ENCODE measurements around the gene SEZ6L.

SEZ6L gene

DNA sequence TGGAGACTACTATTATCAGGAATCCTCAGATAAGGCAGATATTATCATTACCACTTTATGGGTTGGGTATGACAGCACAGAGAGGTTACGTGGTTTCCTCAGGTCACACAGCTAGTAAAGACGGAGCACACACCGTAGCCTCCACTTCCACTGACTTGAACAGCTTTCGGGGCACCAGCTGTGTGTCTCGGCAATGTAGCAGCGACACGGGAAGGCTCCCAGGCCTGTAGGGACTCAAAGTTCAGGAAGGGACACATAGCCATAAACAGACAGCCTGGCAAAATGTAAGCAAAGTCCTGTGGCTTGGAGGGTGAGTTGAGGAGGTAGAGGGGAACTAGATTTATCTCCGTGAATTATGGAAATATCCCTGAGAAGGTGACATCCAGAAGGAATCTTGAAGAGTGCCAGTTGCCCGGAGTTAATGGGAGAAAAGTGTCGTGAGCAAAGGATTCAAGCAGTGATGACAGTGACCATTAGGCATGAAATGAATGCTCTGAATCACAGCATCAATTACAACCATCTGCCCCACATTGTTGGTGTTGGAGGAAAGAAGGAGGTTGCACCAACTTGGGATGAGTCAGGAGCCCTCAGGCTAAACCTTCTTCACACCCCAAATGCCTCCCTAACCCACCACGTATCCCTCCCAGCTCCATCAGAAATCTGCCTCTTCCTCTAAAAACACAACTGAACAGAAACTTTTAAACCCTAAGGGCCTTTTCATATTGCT lies 153.1 kb downstream of the SEZ6L start:
- no peak for TF ChIP-seq ZNF274 (IDR thresholded peaks at IDR 0.05; ENCODE audit: low read depth, low read length)
- TF ChIP-seq SUZ12 (IDR thresholded peaks at IDR 0.05; ENCODE audit: extremely low read depth, insufficient read depth, insufficient read length): no peak
- TF ChIP-seq YY1 (IDR thresholded peaks at IDR 0.05; ENCODE audit: insufficient read depth, insufficient read length): no peak
- H3K36me3 ChIP-seq (ENCODE audit: insufficient read depth, insufficient read length, low read length): no peaks in the 10 kb centered on the region
- H3K4me3 ChIP-seq (ENCODE audit: insufficient read length, low read depth): no peak overlapping the region
- H3K9ac ChIP-seq (ENCODE audit: insufficient read length, low read depth): no peak overlapping the region
- peak; percentile 30 for DNase-seq (ENCODE audit: low read depth, low spot score)
- no peaks in the 10 kb centered on the region for H3K27me3 ChIP-seq (ENCODE audit: insufficient read depth, insufficient read length)
- H3K9me3 ChIP-seq (ENCODE audit: insufficient read depth, low read length): no peaks in the 10 kb centered on the region
- no peaks in the 10 kb centered on the region for H3K4me1 ChIP-seq (ENCODE audit: insufficient read depth, insufficient read length)

DNA sequence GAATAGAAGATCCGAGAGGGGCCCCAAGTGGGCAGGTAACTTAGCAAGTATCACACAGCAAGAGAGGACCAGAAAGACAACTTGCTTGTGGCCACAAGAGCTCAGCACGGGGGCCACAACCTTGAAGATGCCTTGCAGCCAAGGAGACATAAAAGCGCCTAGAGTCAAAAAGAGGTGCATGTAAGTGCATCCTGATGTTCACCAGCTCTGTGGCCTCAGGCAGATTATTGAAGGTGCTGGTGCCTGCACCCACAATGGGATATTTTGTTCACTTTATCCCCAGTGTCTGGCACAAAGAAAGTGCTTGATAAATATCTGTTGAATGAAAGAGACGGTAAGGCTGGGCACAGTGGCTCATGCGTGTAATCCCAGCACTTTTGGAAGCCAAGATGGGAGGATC lies 153.8 kb downstream of the SEZ6L start:
- Histone ChIP-seq H3K4me1 (ENCODE audit: insufficient read depth, insufficient read length) (no peaks in the 10 kb centered on the region), H3K27me3 (ENCODE audit: insufficient read depth, insufficient read length) (no peaks in the 10 kb centered on the region), H3K9ac (ENCODE audit: insufficient read length, low read depth) (no peak overlapping the region), H3K9me3 (ENCODE audit: insufficient read depth, low read length) (no peaks in the 10 kb centered on the region), H3K36me3 (ENCODE audit: insufficient read depth, insufficient read length, low read length) (no peaks in the 10 kb centered on the region), H3K4me3 (ENCODE audit: insufficient read length, low read depth) (no peak overlapping the region)
- TF ChIP-seq ZNF274 (IDR thresholded peaks at IDR 0.05; ENCODE audit: low read depth, low read length) (no peak), SUZ12 (IDR thresholded peaks at IDR 0.05; ENCODE audit: extremely low read depth, insufficient read depth, insufficient read length) (no peak), YY1 (IDR thresholded peaks at IDR 0.05; ENCODE audit: insufficient read depth, insufficient read length) (no peak)
- no peak for DNase-seq (ENCODE audit: low read depth, low spot score)

DNA sequence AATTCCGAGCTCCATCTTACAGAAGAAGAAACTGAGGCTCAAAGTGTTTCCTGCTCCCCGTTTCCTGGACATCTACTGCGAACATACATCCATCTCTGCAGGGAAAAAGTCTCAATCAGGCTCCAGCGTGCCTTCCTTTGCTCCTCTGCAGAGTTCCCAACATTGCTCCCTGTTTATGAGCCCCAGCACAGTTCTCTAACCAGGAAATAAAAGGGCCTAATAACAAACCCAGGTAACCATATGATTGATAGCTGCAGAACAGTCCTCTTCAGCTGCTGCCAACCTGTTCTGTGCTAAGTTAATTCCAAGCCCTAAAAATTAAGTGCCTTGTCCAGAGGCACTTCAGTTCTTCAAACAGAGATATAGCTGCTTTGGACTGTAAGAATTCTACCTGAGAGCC lies 154.9 kb downstream of the SEZ6L start:
- DNase-seq (ENCODE audit: low read depth, low spot score): no peak
- no peaks in the 10 kb centered on the region for H3K4me1 ChIP-seq (ENCODE audit: insufficient read depth, insufficient read length)
- H3K4me3 ChIP-seq (ENCODE audit: insufficient read length, low read depth): no peak overlapping the region
- no peak overlapping the region for H3K9ac ChIP-seq (ENCODE audit: insufficient read length, low read depth)
- TF ChIP-seq YY1 (IDR thresholded peaks at IDR 0.05; ENCODE audit: insufficient read depth, insufficient read length): no peak
- no peak for TF ChIP-seq SUZ12 (IDR thresholded peaks at IDR 0.05; ENCODE audit: extremely low read depth, insufficient read depth, insufficient read length)
- TF ChIP-seq ZNF274 (IDR thresholded peaks at IDR 0.05; ENCODE audit: low read depth, low read length): no peak
- H3K9me3 ChIP-seq (ENCODE audit: insufficient read depth, low read length): no peaks in the 10 kb centered on the region
- H3K27me3 ChIP-seq (ENCODE audit: insufficient read depth, insufficient read length): no peaks in the 10 kb centered on the region
- no peaks in the 10 kb centered on the region for H3K36me3 ChIP-seq (ENCODE audit: insufficient read depth, insufficient read length, low read length)

DNA sequence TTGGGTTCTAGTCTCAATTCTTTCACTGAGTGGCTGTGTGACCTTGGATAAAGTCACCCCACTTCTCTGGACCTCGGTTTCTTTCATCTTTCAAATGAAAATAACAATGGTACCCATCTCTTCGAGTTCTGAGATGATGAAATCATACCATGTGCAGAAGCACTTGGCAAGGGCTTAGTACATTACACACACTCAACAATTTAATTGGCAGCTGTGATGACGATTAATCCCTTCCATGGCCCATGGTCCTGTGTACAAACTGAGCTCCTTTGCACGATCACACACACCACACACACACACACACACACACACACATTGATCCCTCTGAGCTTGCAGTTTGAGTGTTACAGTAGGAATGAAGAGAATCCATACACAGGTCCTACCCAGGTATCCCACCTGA lies 156.4 kb downstream of the SEZ6L start:
- Histone ChIP-seq H3K9ac (ENCODE audit: insufficient read length, low read depth) (no peak overlapping the region), H3K27me3 (ENCODE audit: insufficient read depth, insufficient read length) (no peaks in the 10 kb centered on the region), H3K4me3 (ENCODE audit: insufficient read length, low read depth) (no peak overlapping the region), H3K4me1 (ENCODE audit: insufficient read depth, insufficient read length) (no peaks in the 10 kb centered on the region), H3K36me3 (ENCODE audit: insufficient read depth, insufficient read length, low read length) (no peaks in the 10 kb centered on the region), H3K9me3 (ENCODE audit: insufficient read depth, low read length) (no peaks in the 10 kb centered on the region)
- no peak for DNase-seq (ENCODE audit: low read depth, low spot score)
- no peak for TF ChIP-seq ZNF274 (IDR thresholded peaks at IDR 0.05; ENCODE audit: low read depth, low read length)
- TF ChIP-seq YY1 (IDR thresholded peaks at IDR 0.05; ENCODE audit: insufficient read depth, insufficient read length): no peak
- no peak for TF ChIP-seq SUZ12 (IDR thresholded peaks at IDR 0.05; ENCODE audit: extremely low read depth, insufficient read depth, insufficient read length)

DNA sequence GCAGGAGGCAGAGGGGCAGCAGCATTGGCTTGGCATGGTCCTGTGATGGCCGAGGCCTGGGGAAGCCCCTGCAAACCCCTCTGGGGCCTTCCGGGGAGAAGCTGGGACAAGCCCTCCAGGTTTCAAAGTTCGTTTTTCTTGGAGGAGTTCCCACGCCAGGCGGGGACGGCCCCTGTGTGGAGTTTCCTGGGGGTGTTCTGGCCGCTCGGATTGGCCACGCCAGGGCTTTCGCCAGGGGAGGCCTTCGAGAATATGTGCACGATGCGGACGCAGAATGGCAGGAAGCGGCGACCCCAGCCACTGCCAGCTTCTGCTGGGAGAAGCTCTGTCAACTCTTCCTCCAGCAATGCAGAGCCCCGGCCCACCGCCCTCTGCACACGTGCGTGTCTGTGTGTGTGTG lies 157.5 kb downstream of the SEZ6L start:
- no peak for TF ChIP-seq SUZ12 (IDR thresholded peaks at IDR 0.05; ENCODE audit: extremely low read depth, insufficient read depth, insufficient read length)
- TF ChIP-seq ZNF274 (IDR thresholded peaks at IDR 0.05; ENCODE audit: low read depth, low read length): no peak
- no peak for TF ChIP-seq YY1 (IDR thresholded peaks at IDR 0.05; ENCODE audit: insufficient read depth, insufficient read length)
- DNase-seq (ENCODE audit: low read depth, low spot score): no peak
- no peaks in the 10 kb centered on the region for H3K27me3 ChIP-seq (ENCODE audit: insufficient read depth, insufficient read length)

DNA sequence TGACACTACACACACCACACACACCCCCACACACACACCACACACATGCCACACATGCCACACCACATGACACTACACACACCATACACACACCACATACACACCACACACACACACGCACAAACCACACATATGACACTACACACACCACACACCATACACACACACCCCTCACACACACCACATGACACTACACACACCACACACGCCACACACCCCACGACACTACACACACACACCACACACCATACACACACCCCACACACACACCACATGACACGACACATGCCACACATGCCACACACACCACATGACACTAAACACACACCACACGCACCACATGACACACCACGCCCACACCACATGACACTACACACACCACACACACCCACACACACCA lies 158.0 kb downstream of the SEZ6L start:
- Histone ChIP-seq H3K9ac (ENCODE audit: insufficient read length, low read depth) (no peak overlapping the region), H3K4me3 (ENCODE audit: insufficient read length, low read depth) (no peak overlapping the region), H3K4me1 (ENCODE audit: insufficient read depth, insufficient read length) (no peaks in the 10 kb centered on the region), H3K27me3 (ENCODE audit: insufficient read depth, insufficient read length) (no peaks in the 10 kb centered on the region), H3K9me3 (ENCODE audit: insufficient read depth, low read length) (no peaks in the 10 kb centered on the region), H3K36me3 (ENCODE audit: insufficient read depth, insufficient read length, low read length) (no peaks in the 10 kb centered on the region)
- no peak for TF ChIP-seq SUZ12 (IDR thresholded peaks at IDR 0.05; ENCODE audit: extremely low read depth, insufficient read depth, insufficient read length)
- no peak for TF ChIP-seq ZNF274 (IDR thresholded peaks at IDR 0.05; ENCODE audit: low read depth, low read length)
- TF ChIP-seq YY1 (IDR thresholded peaks at IDR 0.05; ENCODE audit: insufficient read depth, insufficient read length): no peak
- no peak for DNase-seq (ENCODE audit: low read depth, low spot score)

More for the DNA sequence above, 157.5 kb downstream of the SEZ6L start:
- H3K36me3 ChIP-seq (ENCODE audit: insufficient read depth, insufficient read length, low read length): no peaks in the 10 kb centered on the region
- H3K4me3 ChIP-seq (ENCODE audit: insufficient read length, low read depth): no peak overlapping the region
- H3K9me3 ChIP-seq (ENCODE audit: insufficient read depth, low read length): no peaks in the 10 kb centered on the region
- no peaks in the 10 kb centered on the region for H3K4me1 ChIP-seq (ENCODE audit: insufficient read depth, insufficient read length)
- no peak overlapping the region for H3K9ac ChIP-seq (ENCODE audit: insufficient read length, low read depth)

DNA sequence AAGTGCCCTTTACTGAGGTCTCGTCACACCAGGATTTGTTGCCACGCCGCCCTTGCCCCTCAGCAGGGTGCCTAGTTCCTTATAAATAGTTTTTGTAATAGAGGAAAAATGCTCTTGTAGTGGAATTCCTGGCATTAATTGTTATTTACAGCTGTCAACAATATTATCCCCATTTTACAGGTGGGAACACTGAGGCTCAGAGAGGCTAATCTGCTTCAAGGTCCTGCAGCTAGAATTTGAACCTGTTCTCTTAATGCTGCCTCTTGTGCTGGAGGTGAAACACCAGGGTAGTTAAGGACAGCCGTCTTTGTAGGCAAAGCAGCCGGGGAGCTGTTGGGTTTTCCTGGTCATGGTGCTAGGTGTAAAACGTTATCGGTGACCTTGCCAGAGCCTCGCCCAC lies 159.0 kb downstream of the SEZ6L start:
- Histone ChIP-seq H3K9me3 (ENCODE audit: insufficient read depth, low read length) (no peaks in the 10 kb centered on the region), H3K9ac (ENCODE audit: insufficient read length, low read depth) (no peak overlapping the region), H3K36me3 (ENCODE audit: insufficient read depth, insufficient read length, low read length) (no peaks in the 10 kb centered on the region), H3K27me3 (ENCODE audit: insufficient read depth, insufficient read length) (no peaks in the 10 kb centered on the region), H3K4me3 (ENCODE audit: insufficient read length, low read depth) (no peak overlapping the region), H3K4me1 (ENCODE audit: insufficient read depth, insufficient read length) (no peaks in the 10 kb centered on the region)
- DNase-seq (ENCODE audit: low read depth, low spot score): no peak
- TF ChIP-seq SUZ12 (IDR thresholded peaks at IDR 0.05; ENCODE audit: extremely low read depth, insufficient read depth, insufficient read length) (no peak), YY1 (IDR thresholded peaks at IDR 0.05; ENCODE audit: insufficient read depth, insufficient read length) (no peak), ZNF274 (IDR thresholded peaks at IDR 0.05; ENCODE audit: low read depth, low read length) (no peak)
